GM19467 (cell line): Measurements from ENCODE around the gene OTC.

ENCODE experiments used
- ATAC-seq: cut with Tn5 transposase; IDR thresholded peaks from one replicate; pipeline ENCODE4 v1.9.1; 2021; ENCODE audit warnings: mild to moderate bottlenecking, moderate library complexity; ENCODE audit not compliant: unreplicated experiment

The OTC gene

DNA sequence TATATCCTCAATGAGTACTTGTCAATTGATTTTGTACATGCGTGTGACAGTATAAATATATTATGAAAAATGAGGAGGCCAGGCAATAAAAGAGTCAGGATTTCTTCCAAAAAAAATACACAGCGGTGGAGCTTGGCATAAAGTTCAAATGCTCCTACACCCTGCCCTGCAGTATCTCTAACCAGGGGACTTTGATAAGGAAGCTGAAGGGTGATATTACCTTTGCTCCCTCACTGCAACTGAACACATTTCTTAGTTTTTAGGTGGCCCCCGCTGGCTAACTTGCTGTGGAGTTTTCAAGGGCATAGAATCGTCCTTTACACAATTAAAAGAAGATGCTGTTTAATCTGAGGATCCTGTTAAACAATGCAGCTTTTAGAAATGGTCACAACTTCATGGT lies at the start of gene OTC:
Gene OTC, plus strand, starts transcription at position 243 of the 400 bp plus-strand sequence. Its CDS starts 93 bp downstream, at position 336.
- ATAC-seq = no peak

GRCh38 chrX:38304010-38304409 lies 48.4 kb upstream of the OTC start:
- ATAC-seq = no peak

DNA sequence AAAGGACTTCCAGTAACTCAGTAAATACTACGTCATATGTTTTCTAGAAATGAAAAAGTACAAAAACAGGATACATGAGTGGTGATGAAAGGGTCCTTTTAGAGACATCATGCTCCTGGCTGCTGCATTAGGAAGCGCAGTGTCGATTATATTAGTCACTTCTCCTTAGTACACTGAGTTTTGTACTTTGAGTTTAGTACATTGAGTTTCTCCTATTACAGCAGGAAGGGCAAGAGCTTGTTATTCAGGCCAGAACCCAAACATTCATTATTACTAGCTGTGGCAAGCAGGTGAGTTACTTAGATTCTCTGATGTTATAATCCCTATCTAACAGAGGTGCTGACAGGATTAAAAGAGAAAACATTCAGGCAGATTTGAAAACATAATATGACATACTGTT lies 46.4 kb upstream of the OTC start:
- no peak for ATAC-seq

DNA sequence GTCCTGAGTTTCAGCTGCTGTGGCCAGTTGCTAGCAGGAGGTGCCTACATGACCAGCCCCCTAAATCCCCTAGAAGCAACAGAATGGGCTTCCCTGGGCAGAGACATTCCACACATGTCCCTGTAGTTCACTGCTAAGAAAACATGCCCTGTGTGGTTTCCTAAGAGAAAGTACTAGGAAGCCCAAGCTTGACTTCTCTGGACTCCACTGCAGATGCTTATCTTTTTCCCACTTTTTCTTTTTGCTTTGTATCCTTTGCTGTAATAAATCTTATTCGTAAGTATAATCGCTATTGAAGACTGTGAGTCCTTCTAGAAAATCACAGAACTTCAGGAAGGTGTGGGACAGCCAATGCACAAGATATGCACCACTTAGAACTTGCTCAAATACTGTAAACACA lies 40.7 kb upstream of the OTC start:
- no peak for ATAC-seq

GRCh38 chrX:38312436-38312835 lies 40.0 kb upstream of the OTC start:
- no peak for ATAC-seq

GRCh38 chrX:38313190-38313589 lies 39.2 kb upstream of the OTC start:
- no peak for ATAC-seq

DNA sequence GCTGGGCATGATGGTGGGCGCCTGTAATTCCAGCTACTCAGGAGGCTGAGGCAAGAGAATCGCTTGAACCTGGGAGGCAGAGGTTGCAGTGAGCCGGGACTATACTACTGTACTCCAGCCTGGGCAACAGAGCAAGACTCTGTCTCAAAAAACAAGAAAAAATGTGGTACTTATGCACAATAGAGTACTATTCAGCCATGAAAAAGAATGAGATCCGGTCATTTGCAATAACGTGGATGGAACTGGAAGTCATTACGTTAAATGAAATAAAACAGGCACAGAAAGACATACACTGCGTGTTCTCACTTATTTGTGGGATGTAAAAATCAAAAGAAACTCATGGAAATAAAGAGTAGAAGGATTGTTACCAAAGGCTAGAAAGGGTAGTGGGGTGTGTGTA lies 37.2 kb upstream of the OTC start:
- no peak for ATAC-seq

- ATAC-seq = no peak
These were observed 34.2 kb upstream of the OTC start for GRCh38 chrX:38318196-38318595.

- ATAC-seq = no peak
These were observed 33.8 kb upstream of the OTC start for GRCh38 chrX:38318606-38319005.

- ATAC-seq = no peak
These were observed 31.6 kb upstream of the OTC start for GRCh38 chrX:38320819-38321218.

GRCh38 chrX:38326086-38326485 lies 26.3 kb upstream of the OTC start:
- ATAC-seq = no peak

GRCh38 chrX:38327007-38327774 lies 25.2 kb upstream of the OTC start, which contains the start of gene RPGR:
TSS of gene RPGR (minus strand) at chrX:38327509. CDS start at chrX:38327367, 142 bp downstream.
- peak; percentile 96 for ATAC-seq

DNA sequence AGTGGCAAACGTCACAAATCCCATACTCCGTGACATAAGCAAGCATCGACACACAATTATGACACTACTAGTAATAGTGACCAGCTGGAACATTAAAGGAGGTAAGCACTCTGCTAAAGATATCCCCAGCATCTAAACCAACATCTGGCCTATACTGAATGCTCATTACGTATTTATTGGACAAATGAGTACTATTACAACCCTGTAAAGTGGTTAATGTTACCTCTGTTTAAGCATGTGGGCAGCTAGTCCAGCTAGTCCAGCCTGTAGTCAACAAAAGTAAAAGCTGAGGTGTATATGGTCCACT lies 24.7 kb upstream of the OTC start:
- ATAC-seq = no peak

DNA sequence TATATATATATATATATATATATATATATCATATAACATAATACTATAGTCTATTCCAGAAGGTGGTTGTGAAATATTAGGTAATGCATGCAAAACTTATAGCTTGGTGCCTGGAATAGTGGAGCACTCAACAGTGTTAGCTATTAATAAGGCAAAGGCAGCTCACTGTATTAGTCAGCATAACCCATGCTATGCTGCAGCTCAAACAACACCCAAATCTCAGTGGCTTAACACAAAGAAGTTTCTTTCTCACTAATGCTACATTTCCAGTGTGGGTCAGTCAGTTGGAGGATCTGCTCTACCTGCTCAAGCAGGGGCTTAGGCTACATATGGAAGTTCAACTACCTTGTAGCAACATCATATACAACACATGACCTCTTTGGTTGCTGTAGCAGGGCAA lies 19.9 kb upstream of the OTC start:
- ATAC-seq = no peak

GRCh38 chrX:38335382-38335781 lies 17.0 kb upstream of the OTC start:
- ATAC-seq = no peak

GRCh38 chrX:38336538-38337240 lies 15.7 kb upstream of the OTC start:
- no peak for ATAC-seq

DNA sequence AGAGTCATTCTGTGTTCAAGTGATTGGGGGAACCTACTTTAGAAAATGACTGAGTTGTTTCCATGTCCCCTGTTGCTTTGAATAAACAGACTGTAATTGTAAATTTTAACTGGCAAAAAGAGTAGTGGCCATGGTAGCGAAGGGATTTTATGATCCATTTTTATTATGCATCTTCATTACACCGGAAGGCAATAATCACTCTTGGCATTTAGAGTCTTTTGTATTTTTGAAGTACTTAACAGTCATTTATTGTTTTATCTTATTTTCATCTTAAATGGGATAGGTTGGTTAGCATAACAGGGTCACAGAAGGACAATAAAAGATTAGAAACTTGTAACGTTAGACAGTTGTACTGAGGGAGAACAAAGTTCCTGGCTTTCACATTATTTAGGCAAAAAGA lies 11.0 kb upstream of the OTC start:
- no peak for ATAC-seq

DNA sequence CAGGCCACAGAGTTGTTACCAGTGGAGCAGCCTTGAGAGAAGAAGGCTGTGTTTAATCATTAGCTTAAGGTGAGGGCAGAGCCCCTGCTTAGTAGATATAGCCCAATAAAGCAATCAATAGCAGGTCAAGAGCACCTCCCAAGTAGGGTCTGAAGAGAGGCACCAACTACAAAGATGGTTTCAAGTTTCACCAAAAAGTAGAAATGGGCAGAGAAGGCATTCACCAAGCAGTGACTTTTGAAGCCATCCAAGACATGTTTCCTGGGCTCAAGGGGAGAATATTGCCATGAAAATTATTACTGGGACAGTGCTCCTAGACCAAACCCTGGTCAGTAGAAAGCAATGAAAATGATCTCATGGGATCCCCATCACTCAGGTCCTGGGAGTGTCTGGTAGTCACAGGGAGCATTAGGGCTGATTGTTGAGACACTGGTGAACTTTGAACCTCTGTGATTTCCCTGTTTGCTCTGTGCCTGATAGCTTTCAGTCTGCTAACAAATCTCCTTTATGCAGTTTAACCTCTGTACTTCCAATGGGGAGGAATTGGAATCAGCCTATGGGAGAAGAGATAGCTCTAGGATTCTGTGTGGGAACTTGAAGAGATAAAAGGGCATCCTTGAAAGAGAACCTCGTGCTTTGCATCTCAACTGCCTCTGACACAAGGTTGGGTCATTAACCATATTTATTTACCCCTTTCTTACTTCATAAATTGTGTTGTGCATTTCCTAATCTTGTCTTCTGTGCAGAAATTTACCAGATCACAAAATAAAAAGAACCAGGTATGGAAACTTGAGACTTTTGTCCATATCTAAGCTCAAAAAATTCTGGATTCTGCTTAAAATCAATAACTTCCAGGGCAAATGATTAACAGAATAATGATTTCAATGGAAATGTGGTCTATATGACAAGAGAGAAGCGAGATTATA lies 9.3 kb upstream of the OTC start:
- ATAC-seq = no peak

- ATAC-seq = no peak
These were observed 6.3 kb upstream of the OTC start for GRCh38 chrX:38346150-38346549.

DNA sequence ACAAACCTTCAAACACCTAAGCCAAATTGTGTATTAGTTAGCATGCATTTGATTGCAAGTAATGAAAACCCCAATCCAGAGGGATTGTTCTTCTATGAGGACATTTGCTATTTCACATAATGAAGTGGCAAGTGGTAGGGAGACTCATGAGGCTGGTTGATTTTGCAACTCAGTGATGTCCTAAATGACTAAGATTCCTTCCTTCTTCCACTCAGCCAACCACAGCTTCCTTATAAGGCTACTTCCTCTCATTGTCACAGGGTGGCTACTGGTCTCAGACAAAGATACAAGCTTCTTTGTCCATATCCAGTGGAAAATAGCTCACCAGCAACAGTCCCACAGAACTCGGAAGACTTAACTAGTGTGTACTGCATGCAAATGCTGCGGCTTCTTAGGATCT lies 5.3 kb upstream of the OTC start:
- ATAC-seq = no peak

DNA sequence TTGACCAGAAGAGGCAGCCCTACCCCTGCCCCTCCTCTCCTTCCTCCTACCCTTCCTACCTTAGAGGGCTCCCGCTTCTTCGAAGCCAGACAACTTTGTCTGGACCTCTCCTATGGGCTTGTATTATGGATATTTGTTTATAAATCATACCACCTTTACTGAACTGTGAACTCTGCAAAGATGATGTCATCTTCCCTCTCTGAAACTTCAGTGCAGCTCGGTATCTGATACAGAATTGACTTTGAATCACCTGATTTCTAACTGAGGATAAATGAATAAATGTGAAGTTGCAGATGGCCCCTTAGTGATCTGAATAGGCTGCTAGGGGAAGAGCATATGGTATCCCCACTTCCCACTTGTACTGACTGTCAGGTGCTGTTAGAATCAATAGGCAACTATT lies 1.1 kb upstream of the OTC start:
- no peak for ATAC-seq

- ATAC-seq = no peak
These were observed 4.0 kb downstream of the OTC start for GRCh38 chrX:38356401-38356800.
